Activated gamma-delta T cell (primary cell): ENCODE measurements around the gene STOX1.
"Not testable (repeated sequence)": the region's sequence is repeated elsewhere in the genome, so short reads cannot be mapped to it uniquely, and the experiment has no call there.

Experiments
- DNase-seq: peaks from one replicate; lab custom pipeline; 2025; lab: John Stamatoyannopoulos, UW

Gene STOX1

DNA sequence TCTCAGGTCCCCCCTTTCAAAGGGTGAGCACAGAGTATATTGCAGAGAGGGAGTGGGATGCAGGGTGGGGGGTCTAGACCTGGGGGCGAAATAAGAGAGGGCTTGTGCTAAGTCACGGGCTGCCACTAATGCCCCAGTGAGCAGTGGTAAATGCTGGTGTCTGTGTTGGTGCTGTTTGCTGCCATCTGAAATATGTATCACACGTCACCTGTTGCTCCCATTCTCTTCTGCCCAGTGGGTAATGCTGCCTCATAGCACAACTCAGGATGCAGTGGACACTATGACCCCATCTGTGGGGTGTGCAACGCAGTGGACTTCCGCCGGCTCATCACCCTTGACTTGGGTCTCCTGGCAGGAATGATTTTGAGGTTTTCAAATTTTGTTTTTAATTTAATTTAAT is 2.6 kb downstream of the STOX1 start:
- DNase-seq: no peak

DNA sequence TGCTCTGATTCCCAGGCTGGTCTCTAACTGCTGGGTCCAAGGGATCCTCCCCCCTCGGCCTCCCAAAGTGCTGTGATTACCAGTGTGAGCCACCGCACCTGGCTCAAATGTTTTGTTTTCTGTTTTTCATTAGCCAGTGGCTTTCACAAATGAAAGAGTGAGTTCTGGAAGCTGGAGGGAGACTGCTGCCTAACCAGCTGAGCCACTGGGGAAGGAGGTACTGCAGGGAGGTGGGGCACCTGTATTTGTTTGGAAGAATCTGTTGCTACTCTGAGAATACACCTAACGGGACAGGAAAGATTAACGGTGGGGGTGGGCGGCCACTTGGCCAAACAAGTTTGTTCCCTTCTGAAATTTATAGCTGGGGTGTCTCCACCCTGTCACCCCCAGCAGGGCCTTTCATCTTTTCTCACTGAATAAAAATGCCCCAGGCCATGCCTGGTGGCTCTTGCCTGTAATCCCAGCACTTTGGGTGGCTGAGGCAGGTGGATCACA is 4.7 kb downstream of the STOX1 start:
- DNase-seq: no peak

DNA sequence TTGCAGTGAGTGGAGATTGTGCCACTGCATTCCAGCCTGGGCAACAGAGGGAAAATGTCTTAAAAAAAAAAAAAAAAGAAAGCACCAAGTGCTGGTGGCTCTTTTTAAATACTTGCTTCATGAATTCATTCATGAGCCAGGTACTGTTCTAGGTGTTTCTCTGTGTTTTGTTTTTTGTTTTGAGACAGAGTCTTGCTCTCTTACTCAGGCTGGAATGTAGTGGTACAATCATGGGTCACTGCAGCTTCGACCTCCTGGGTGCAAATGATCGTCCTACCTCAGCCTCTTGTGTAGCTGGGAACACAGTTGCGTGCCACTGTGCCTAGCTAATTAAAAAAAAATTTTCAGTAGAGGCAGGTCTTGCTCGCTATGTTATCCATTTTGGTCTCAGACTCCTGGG is 5.3 kb downstream of the STOX1 start:
- DNase-seq: no peak

DNA sequence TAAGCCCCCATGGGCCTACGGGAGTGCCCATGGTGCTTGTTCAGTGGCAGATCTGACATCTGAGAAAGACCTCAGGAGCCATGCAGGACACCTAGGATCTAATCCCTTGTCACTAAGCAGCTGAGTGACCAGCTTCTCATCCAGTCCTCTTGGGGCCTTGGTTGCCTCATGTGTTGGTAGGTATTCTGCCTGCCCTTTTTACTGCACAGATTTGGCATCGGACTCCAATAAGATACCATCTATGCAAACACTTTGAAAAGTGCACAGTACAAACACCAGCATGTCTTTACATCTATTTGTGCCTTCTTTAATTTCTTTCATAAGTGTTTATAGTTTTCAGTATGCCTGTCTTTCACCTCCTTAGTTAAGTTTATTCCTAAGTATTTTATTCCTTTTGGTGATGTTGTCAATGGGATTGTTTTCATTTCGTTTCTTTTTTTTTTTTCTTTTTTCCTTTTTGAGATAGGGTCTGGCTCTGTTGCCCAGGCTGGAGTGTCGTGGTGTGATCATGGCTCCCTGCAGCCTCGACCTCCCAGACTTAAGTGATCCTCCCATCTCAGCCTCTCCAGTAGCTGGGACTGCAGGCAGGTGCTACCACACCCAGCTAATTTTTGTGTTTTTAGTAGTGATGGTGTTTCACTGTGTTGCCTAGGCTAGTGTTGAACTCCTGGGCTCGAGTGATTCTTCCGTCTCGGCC is 10.4 kb downstream of the STOX1 start:
- no peak for DNase-seq

DNA sequence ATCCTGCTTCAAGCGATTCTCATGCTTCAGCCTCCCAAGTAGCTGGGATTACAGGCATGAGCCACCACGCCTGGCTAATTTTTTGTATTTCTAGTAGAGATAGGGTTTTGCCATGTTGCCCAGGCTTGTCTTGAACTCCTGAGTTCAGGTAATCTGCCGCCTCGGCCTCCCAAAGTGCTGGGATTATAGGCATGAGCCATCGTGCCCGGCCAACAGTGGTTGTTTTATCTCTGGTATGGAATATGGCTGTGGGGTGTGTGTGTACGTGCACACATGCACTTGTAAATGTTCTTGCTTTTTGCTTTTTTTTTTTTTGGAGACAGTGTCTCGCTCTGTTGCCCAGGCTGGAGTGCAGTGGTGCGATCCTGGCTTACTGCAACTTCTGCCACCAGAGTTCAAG is 13.3 kb downstream of the STOX1 start:
- DNase-seq: not testable (repeated sequence)

DNA sequence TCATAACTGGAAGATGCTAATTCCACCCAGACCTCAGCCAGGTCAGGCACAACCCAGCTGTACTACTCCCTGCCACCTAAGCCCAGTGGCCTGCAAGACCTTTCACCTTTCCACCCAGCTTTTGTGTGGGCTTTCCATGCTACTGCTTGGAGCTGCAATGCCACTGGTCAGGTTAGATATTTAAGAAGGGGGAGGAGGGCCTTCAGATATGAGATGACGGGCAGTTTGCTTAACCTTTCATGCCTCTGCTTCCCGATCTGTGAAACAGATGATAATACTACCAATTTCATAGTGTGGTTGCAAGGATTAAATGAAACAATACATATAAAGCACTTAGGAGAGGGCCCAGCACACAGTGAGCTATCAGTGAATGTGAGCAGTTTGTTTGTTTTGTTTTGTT is 20.9 kb downstream of the STOX1 start:
- DNase-seq: no peak

DNA sequence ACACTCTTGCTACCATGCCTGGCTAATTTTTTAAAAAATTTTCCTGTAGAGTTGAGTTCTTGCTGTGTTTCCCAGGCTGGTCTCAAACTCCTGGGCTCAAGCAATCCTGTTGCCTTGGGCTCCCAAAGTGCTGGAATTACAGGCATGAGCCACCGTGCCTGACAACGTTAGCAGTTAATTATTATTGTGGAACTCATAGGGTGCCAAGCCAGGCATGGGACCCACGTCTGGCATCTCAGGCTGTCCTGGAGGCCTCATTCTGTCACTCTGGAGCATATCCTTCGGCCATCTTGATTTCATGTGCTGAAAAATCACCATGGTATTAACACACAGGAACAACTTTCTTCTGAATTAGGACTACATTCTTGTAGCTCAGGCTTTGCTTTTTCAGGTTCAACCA is 21.5 kb downstream of the STOX1 start:
- DNase-seq: no peak

DNA sequence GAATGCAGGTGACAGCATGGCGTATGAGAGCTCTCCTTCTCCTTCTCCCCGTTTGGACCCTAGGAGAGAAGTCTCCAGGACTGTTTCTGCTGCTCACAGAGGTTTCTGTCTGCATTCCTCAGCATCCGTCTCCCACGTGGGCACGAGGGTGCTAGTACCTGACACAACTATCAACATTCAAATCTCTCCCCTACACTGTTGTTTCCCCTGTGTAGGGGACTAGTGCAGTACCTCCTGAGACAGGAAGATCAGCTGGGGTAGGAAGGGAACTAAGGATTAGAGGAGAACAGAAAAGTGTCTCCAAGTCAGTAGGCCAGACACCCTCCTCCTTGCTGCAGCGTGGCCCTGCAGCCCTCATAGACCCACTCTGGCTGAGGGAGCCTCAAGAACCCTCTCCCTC is 29.0 kb downstream of the STOX1 start:
- DNase-seq: no peak

DNA sequence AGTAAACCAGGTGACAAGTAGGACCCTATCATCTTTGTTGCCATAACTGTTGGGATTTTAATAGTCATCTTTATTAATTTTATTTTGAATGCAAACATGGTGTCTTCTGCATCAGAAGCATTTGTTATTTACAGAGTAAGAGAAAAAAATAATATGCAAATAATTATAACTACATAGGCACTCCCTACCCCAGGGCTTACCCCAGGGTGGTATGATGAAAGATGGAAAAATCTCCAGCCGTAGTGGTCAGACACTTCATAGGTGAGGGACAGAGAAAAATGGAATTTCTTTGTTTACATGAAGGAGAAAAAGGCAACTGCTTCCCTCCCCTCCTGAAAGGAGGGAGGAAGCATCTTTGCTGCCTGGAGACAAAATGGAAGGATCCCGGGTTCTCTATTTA is 29.7 kb downstream of the STOX1 start:
- DNase-seq: no peak

DNA sequence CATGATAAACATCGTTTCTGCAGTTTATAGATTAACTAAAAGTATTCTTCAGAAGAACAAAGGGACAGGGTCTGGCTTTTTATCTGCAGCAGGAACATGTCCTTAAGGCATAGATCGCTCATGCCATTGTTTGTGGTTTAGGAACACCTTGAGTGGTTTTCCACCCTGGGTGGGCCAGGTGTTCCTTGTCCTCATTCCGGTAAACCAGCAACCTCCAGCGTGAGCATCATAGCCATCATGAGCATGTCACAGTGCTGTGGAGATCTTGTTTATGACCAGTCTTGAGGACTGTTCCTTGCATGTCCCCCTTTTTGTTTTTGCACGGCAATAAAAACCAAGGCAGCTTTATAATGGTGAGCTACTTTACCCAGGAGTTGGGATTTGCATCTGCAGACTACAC is 33.9 kb downstream of the STOX1 start:
- no peak for DNase-seq

DNA sequence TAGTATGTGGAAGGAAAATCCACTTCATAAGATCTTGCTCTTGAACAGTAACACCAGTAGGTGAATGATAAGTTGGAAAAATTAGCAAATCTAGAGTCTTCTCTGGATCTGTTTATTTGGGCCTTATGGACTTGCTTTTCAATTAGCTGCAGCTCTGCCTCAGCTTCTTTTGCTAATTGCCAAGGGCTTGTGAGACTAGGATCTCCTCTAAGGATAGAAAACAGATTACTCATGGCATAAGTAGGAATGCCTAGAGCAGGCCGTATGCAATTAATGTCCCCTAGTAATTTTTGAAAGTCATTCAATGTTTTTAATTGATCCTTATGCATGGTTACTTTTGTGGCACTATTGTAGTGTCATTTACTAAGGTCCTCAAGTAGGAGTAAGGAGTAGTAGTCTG is 37.3 kb downstream of the STOX1 start:
- no peak for DNase-seq

DNA sequence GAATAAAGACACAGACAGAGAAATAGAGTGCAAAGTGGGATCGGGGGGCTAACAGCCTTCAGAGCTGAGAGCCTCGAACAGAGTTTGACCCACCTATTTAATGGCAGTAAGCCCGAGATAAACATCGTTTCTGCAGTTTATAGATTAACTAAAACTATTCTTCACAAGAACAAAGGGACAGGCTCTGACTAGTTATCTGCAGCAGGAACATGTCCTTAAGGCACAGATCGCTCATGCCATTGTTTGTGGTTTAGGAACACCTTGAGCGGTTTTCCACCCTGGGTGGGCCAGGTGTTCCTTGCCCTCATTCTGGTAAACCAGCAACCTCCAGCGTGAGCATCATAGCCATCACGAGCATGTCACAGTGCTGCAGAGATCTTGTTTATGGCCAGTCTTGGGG is 40.8 kb downstream of the STOX1 start:
- DNase-seq: not testable (repeated sequence)

DNA sequence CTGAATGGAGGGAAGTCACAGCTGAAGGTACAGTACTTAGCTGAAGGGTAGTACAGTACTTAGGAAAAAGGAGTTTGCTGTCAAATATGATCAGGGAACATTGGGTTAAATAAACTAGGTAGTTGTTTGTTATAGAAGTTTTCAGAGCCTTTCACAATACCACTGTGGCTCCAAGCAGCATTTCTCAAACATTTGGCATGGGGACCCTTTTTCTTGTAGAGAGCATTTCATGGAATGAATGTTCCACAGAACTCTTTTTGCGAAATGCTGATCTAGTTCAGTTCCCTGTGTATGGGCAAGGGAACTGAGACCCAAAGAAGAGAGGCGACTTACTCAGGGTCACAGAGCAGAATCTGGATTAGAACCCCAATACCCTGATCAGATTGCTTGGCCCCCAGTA is 42.3 kb downstream of the STOX1 start:
- DNase-seq: no peak

DNA sequence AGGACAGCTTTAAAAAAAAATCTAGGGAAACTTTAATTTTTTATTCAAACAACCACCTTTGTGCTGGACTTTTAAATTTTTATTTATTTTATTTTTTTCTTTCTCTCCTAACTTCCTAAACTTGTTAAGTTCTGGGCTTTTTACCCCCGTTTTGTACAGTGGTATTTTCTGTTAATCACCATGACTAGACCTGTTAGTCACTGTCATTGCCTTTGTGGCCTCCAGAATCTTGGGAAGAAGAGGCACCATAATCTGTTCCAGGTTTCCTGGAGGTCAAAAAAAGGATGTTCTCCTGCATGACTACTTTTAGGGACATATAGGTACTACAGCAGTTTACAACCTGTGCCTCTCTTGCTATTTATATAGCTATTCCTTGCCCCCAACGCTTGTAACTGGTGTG is 42.7 kb downstream of the STOX1 start:
- DNase-seq: no peak

DNA sequence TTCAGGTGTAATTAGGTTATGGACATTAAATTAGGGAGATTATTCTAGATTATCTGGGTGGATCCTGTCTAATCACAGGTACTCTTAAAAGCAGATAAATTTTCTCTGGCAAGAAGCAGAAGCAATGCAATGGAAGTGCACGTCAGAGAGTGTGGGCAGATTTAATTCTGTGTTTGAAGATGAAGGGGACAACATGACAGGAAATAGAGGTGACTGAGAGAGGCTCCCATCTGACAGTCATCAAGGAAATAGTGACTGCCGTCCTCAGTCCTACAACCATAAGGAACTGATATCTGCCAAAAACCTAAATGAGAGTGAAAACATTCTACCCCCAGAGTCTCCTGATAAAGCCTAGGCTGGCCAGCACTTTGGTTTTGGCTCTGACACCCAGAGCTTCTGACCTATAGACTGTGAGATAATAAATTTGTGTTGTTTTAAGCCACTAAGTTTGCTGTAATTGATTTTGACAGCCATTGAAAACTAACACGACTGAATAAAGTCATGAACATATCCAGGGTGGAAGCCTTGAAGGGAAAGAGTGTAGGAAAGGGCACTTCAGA is 43.3 kb downstream of the STOX1 start:
- no peak for DNase-seq

DNA sequence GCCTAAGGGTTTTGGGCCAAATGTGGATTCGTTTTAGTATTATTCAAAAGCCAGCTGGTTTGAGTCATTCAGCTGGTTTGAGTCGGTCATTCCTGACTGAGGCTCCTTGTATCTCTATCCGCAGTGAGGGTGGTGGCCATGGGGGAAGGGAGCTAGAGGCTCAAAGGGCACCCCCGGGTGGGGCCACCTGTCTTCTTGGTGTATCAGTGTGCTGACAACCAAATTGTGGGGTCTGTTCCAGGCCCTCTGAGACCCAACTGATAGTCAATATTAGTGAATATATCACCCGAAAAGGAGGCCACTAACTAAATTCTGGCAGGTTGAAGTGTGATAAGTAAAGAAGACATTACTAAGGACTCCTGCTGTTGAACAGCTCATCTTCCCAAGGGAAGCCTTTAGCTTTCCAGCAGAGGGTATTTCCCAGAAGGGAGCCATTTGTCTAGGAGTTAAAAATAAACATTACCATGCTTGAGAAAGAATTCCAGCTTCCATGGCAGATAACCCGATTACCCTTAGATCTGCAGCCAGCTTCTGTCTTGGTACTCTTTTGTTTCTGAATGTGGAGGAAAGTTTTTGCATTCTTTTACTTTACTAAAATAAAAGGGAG is 43.9 kb downstream of the STOX1 start:
- no peak for DNase-seq

DNA sequence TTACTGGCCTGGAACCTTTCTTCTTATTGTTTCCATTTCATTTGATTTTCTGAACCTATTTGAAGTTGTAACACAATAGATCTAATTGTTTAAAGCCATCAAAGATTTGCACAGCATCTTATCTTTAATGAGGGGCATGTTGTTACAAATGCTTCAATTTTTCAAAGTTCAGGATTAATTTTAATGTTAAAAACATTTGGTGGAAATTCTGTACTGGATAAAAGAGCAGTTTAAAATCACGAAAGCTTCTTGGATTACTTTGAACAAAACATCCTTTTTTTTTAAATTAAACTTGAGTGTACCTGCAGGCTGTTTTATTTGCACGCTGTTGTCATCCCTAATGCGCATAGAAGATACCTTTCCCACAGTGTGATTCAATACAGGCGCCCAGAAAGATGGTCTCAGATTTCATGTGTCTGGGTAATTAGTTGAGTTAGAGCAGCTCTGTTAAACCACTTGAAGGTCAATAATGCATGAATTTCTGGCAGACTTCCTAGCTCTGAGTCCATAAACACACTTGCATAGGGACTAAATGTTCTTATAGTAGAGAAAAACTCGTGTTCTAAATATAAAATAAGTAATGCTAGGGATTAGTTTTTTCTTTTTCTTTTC is 44.5 kb downstream of the STOX1 start:
- no peak for DNase-seq

DNA sequence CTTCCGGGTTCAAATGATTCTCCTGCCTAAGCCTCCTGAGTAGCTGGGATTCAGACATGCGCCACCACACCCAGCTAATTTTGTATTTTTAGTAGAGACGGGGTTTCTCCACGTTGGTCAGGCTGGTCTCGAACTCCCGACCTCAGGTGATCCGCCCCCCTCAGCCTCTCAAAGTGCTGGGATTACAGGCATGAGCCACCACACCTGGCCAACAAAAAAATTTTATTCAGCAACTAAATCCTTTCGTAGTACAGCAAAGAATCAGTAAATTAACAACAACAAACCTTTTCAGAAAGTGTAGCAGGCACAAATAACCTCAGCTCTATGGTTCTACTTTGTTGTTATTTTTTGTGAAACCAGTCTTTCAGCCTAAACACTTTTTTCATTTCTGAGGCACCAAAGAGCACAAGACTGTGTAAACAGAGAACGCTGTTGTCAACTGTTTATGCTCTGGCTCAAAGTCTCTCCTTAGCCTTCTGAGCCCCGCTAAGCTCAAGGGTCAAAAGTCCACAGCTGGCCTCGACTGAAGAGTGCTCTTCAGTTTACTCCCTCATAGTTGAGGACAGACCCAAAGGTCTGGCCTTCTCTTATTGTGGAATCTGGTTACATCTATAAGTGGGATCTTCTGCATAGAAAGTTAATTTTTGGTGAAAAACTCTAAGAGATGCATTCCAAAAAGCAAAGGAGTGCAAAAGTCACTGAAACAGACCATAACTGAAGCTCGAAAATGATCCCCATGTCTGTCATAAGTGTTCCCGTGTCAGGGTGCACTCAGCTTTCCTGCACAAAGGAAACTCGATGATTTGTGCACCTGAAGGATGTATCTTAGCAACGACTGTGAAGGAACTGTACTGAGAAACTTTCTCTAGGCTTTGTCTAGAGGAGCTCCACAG is 49.2 kb downstream of the STOX1 start:
- DNase-seq: no peak

DNA sequence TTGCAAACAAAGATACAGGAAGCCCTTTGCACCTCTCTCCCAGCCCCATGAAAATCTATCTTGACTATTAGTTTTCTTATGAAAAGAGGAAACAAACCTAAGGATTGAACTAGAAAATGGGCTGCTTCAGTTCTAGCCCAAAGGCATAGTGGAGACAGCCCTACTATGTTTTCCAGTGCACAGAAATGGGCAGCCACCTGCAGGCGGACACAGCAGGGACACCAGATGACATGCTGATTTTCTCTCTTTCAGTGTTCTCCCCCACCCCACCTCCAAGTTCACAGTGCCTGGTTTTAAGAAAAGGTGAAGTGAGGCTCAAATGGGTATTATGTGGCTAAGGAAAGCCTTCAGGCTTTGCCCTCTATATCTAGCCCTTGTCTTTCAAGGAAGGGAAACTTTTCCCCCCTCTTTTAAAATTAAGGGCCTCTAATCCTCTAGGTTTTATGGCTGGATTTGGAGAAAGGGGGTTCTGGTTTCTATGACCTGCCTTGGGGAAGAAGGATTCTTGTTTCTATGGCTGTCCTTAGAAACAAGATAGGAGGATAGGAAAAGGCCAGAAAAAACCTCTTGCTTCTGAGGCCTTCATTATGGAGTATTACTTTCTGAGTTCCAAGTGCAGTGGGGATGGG is 50.3 kb downstream of the STOX1 start:
- no peak for DNase-seq

DNA sequence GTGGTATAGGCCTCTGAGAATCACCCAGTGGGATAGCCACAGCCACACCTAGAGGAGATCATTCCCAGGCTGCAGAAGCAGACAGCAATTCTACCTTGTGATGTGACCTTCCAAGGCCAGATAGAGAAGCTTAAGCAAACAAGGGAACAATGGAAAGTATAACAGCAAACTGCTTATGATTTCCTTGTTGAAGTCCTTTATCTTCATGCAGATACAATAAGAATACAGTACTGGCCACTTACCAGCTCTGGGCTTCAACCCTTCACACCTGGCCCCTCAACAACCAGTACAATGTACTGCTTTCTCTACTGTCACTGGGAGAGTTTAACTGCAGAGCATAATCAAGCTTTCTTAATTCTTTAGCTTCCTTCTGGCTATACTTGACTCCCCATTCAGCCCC is 51.2 kb downstream of the STOX1 start:
- DNase-seq: no peak

DNA sequence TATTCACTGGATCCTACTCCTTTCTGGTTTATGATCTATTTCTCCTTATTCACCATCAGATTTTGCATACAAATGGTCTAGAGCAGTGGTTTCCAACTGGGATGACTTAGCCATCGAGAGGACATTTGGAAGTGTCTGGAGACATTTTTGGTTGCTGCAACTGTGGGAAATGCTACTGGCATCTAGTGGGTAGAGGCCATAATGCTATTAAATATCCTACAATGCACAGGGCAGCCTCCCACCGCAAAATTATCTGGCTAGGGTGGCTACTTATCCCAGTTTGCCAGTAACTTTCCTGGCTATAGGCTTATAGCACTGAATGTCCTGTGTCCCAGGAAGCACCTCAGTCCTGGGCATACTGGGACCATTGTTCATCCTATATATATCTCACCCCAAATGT is 52.3 kb downstream of the STOX1 start:
- DNase-seq: no peak

DNA sequence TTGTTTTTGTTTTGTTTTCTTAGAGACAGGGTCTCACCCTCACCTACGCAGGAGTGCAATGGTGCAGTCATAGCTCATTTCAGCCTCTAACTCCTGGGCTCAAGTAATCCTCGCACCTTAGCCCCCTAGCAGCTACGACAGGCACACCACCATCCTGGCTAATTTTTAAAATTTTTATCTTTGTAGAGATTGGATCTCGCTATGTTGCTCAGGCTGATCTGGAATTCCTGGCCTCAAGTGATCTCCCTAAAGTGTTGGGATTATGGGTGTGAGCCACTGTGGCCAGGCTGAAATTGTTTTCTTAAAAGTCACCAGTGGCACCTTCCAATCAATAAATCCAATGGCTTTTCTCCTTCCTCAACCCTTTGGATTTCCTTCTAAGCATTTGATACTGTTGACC is 52.9 kb downstream of the STOX1 start:
- DNase-seq: no peak
